GM19467 (cell line): ENCODE measurements around the gene ICOSLG.
"Not testable (repeated sequence)": the region's sequence is repeated elsewhere in the genome, so short reads cannot be mapped to it uniquely, and the experiment has no call there.

ENCODE experiments used
- ATAC-seq: cut with Tn5 transposase; IDR thresholded peaks from one replicate; pipeline ENCODE4 v1.9.1; 2021; ENCODE audit warnings: mild to moderate bottlenecking, moderate library complexity; ENCODE audit not compliant: unreplicated experiment

The ICOSLG gene

DNA sequence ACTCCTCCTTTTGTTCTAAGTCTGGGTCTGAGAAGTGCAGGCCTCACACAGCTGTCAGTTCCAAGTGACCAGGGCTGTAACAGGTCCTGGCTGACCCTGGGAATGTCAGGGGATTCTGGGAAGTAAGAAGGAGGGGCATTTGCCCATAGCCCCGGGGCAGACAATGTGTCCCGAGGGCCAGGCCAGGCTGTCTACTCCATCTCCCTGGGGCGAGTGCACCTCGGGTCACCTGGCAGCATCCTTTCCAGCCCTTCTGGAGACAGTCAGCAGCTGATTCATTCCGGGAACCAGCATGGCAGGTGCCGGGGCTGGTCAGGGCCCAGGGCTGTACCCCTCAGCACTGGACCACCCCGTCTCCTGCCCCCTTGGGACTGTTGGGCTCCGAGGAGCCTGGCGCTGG lies 13.1 kb downstream of the ICOSLG start:
- not testable (repeated sequence) for ATAC-seq

DNA sequence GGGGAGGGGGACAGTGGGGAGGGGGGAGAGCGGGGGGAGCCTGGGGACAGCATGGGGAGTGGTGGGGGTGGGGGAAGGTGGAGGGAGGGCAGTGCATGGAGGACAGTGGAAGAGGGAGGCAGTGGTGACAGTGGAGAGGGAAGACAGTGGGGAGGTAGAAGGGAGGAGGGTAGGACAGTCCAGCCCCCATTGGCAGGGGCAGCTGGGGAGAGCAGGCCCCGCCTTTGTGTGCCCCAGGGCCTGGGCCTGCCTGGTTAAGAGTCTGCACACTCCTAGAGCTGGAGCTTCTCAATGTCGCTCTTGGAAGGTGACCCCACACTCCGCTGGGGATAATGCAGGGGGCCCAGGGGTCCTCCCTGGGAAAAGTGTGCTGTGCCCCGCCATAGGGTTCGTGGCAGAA lies 15.1 kb downstream of the ICOSLG start:
- ATAC-seq: not testable (repeated sequence)

DNA sequence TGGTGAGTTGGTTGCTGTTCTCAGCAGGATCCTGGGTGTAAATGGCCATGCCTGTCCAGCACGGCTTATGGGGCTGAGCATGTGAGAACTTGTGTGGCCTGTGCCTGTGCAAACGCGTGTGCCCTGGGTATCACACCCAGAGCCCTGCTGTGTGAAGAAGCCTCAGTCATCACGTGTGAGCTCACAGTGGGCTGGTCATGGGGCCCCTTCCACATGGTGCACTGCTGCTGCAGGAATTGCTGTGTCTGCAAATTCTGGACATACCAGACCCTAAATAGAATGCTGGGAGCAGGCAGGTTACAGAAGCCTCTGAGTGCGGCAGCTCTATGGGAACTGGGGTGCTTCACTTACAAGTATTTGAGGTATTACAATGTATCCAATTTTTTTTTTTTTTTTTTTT lies 17.4 kb downstream of the ICOSLG start:
- not testable (repeated sequence) for ATAC-seq

DNA sequence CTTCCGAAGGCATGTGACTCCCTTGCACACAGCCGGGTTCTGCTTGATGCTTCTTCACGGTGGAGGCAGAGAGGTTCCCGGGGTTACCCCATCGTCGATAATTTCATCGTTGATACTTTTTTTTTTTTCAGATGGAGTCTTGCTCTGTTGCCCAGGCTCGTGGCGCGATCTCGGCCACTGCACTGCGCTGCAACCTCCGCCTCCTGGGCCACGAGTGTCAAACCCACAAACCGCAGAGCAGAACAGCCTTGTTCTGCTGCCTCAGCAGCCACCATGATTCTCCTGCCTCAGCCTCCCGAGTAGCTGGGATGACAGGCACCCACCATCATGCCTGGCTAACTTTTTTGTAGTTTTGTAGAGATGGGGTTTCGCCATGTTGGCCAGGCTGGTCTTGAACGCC lies 20.1 kb downstream of the ICOSLG start:
- not testable (repeated sequence) for ATAC-seq

DNA sequence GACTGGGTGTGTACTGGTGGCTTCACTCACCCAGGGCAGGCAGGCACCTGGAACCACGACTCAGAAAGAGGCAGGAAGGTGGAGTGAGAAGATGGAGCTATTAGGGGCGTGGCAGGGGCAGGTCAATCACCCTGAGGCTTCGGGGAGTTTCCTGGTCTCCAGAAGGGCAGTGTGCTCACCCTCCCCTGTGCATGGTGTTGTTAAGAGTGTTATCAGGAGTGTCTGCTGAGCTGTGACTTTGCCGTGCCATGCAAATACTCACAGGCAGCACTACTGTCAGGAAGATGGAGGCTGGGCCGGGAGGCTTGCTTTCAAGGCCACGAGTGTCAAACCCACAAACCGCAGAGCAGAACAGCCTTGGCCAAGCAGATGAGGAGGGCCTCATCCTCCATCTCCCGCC lies 22.3 kb downstream of the ICOSLG start:
- ATAC-seq: not testable (repeated sequence)

DNA sequence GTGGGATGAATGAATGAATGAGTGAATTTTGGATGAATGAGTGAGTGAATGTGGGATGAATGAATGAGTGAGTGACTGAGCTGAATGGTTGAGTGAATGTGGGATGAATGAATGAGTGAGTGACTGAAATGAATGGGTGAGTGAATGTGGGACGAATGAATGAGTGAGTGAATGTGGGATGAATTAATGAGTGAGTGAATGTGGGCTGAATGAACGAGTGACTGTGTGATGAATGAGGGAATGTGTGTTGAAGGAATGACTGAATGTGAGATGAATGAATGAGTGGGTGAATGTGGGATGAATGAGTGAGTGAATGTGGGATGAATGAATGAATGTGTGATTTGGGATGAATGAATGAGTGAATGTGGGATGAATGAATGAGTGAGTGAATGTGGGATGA lies 28.8 kb downstream of the ICOSLG start:
- ATAC-seq: not testable (repeated sequence)

DNA sequence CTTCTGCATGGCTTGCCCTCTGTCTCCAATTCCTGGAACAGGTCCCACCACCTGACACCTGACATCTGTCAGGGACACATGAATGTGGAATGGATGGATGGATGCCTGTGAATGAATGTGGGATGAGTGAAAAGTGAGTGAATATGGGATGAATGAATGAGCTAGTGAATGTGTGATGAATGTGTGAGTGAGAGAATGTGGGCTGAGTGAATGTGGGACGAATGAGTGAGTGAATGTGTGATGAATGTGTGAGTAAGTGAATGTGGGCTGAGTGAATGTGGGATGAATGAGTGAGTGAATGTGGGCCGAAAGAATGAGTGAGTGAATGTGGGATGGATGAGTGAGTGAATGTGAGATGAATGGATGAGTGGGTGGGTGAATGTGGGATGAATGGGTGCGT lies 29.2 kb downstream of the ICOSLG start:
- ATAC-seq: not testable (repeated sequence)

DNA sequence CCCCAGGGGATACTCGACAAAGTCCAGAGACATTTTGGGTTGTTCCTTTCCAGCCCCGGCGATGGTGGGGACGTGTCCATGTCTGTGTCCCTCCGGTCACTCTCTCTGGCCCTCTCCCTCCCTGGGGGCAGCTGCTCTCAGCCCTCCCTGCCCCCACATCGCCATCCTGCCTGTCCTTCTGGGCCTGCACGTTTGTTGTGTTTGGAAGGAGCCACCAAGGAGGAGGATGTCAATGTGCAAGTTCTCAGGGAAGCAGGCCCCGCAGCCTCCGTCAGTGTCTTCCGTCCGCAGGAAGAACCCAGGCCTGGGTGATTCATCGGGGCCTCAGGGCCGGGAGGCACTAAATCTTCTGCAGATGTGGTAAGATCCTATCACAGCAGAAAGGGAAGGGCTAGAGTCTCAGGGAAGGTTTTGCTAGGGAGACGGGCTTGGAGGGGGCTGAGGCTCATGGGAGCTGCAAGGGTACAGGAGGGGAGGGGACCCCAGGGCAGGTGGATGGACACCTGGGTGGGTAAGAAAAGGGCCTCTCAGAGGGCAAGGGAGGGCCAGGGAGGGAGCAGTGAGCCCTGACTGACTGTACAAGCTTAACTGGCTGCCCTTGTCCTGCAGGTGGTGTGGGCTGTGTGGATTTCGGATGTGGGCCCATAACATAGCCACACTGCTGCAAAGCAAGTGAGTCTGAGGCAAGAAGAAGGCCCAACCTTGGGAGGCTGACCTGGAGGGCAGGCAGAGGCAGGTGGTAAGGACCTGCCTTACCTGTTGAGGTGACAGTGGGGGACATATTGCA lies 32.7 kb downstream of the ICOSLG start:
- not testable (repeated sequence) for ATAC-seq

DNA sequence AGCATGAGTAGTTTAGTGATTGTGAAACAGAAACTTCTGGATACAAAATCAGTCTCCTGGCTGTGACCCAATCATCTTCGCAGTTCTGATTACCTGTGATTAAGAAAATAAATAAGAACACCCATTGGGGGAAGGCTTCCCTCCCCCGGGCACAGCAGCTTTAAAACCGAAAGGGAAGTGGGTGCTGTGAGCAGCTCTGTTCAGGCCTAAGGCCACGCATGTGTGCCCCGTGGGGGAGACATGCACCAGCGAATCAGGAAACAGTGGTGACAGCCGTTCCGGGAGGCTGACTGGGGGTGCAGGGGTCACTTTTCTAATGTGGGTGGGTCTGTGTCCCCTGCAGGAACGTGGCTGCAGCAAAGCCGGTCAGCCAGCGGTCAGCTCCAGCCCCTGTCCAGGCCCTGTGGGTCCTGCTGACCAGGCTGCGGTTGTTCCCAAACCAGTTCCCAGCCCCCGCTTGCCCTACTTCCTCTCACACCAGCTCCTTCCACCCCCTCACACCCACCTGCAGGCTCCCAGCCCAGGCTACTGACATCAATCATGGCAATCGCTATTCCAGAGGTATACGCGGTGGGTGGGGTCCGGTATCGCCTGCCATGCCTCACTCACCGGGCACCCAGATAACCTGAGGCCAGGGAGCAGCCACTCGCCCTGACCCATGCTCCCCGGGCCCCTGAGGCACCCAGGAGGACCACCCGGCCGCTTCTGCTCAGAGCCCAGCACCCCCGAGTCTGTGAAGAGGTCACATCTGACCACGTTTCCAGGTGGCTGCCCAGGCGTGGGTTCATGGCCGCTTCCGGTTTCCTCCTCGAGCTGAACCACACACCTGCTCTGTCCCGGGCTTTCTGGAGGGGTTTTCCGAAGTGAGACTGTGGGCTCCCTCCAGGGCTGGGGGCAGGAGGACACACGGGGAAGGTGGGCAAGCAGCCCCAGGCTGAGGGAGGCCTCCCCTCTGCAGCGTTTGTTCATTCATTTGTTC lies 33.8 kb downstream of the ICOSLG start:
- ATAC-seq: peak; percentile 57

DNA sequence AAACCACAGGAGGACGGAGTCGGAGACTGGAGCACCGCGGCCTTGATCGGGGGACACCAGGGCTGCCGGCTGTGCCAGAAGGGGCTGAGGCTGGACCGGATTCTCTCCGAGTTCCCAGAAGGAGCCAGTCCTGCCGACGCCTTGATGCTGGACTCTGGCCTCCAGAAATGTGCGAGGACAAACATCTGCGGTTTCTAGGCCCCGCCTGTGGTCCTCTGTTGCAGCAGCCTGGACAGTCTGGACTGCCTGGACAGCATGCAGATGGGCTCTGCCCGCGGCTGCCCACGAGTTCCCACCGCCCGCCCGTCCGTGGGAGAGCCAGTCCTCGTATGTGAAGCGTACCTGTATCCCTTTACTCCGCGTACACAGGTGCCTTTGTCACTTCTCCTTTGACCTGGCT lies 34.6 kb downstream of the ICOSLG start:
- ATAC-seq: not testable (repeated sequence)

DNA sequence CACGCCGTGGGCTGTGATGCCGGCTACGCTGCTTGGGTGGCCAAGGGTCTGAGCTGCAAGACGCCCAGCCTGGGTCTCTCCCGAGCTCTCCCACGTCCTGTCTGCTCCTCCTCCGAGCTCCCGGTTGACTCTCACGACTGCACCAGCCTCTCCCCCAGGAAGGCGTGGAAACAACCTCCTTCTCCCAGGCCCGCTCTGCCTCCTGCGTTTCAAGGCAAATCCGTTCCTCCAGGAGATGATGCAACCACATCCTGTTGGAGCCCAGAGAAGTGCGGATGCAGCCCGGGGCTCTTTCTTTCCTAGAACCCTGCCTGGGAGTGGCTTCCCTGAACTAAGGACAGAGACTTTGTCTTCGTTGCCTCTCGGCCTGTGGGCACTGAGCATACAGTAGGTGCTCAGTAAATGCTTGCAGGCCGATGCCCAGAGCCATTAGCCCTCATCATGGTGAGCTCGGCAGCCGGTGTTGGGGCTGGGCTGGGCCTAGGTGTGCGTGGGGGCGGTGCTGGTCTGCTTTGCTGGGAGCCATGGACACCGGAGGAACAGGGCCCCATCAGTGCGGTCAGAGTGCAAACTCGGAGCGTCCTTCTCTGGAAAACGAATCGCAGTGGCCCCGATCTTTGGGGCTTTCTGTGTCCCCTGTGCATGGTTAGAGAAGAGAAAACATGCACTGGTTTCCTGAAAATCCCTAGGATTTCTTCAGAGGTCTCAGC lies 38.0 kb downstream of the ICOSLG start:
- not testable (repeated sequence) for ATAC-seq

DNA sequence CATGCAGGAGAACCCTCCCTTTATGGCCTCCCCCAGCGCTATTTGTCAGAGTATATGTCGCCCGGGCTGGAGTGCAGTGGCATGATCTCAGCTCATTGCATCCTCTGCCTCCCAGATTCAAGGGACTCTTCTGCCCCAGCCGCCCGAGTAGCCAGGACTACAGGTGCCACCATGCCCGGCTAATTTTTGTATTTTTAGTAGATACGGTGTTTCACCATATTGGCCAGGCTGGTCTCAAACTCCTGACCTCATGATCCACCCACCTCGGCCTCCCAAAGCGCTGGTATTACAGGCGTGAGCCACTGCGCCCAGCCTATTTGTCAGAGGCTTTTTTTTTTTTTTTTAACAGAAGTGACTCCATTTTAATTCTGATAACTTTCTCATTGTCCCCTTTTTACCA lies 40.7 kb downstream of the ICOSLG start:
- not testable (repeated sequence) for ATAC-seq

DNA sequence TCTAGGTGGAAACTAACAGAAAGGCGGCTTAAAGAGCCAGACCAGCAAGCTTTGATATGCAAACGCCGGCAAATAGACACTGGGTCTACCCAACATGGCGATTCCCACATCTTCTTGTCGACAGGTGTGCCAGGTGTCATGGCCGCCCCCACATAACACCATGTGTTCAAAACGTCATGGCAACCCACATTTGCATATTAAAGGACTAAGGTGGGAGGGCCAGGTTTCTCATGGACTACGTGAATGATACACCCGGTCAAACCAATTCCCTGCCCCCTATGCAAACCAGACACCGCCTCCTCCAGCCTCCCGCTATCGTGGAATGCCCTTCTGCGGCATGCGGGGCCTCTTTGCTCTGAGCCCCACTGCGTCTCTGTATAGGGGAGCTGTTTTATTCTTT lies 41.3 kb downstream of the ICOSLG start:
- ATAC-seq: no peak

DNA sequence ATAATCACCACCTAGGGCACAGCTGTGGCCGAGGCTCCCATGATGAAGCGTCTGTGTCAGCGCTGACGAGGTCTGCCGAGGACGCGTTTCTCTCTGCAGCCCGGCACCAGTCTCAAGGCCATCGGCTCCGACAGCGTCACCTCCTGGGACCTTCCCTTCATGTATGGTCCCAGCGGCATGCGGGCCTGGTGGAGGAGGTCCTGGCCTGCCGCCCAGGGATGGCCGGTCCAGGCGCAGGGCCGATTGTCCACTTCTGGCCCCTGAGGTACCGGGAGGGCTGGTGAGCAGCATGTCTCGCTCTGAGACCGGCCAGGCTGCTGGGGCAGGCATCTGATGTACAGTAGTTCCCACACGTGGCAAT lies 43.6 kb downstream of the ICOSLG start:
- ATAC-seq: not testable (repeated sequence)

DNA sequence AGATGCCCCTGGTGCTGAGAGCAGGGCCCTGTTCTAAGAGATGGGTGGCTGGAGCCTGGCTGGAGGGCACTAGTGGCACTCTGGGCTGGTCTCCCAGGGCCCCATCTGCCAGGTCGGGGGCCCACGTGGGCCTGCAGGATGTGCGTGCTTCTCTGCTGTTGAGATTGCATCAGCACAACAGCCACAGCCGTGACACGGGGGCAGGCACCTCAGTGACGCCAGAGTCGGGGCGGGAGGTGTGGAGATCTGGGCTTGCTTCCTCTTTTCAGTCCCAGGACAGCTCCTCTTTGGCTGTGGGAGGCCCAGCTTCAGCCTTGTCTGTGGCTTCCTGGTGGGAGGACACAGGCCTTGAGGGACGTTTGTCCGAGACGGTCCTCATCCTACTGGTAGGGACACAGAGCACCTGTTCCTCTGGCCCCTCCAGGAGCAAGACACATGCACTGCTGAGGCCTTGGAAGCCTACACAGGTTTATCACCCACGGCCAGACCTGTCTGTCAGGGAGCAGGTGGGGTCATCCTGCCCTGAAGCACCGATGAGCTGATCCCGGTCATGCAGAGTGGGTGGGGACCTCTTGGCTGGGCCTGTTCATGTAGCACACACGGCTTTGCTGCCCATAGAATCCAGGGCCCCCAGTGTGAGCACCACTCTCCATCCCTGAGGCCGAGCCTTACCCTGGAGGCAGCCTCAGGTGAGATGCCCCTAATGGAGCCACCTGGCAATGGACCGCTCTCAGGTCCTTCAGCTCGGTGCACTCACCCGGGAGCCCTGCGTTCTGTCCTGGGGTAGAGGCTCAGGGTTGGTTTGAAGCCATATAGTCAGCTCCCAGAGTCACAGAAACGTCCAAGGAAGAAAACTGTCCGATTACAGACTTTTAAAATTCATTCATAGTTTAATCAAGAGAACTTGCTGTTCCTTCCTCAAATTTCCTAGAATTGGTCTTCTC lies 44.3 kb downstream of the ICOSLG start:
- not testable (repeated sequence) for ATAC-seq

DNA sequence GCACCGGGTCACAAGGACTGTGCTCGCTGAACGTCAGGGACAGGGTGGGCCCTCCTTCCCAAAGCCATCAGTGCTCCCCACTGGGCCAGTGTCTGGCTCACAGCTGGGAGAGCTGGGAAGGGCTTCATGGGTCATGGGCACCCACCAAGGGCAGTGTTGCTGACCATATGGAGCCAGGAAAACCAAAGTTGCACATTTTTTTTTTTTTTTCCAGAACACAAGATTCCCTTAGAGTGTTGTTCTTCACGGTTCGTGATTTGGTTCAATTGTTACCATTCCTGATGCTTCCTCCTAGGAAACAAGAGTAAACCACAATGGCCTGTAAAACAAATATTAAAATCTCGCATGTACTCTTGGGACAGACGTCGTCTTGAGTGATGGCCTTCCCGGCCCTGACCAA lies 45.9 kb downstream of the ICOSLG start:
- not testable (repeated sequence) for ATAC-seq

DNA sequence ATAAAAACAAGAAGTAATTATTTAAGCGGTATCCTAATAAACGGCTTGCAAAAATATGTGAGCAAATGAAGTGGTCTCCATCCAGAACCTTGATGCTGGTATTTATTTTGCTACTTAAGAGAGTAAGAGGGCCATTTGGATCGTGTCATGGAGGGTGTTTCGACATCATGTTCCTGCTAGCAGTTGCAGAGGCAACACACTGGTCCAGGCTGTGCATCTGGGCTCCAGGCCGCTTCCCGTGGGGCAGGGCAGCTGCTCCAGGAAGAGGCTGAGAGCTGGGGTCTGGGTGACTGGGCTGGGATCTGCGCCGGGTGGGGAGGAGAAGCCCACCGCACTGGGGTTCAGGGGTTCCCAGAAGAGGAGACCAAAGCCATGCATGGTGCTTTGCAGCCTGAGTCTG lies 46.3 kb downstream of the ICOSLG start:
- ATAC-seq: not testable (repeated sequence)

DNA sequence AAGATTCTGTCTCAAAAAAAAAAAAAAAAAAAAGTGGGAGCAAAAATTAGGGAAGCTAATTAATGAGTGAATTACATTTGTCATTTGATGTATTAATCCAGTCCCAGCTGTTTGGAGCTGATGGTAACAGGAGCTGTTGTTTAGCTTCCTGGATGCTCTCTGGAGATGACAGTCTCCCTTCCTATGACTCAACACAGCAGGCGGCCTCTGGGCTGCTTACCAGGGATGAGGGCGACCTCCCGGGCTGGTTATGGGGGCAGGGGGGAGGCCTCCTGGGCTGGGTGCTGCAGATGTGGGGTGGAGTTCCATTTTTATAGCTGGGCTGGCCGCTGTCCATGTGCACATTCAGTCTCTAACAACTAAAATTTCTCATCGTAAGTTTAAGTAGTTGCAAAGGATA lies 47.6 kb downstream of the ICOSLG start:
- not testable (repeated sequence) for ATAC-seq

DNA sequence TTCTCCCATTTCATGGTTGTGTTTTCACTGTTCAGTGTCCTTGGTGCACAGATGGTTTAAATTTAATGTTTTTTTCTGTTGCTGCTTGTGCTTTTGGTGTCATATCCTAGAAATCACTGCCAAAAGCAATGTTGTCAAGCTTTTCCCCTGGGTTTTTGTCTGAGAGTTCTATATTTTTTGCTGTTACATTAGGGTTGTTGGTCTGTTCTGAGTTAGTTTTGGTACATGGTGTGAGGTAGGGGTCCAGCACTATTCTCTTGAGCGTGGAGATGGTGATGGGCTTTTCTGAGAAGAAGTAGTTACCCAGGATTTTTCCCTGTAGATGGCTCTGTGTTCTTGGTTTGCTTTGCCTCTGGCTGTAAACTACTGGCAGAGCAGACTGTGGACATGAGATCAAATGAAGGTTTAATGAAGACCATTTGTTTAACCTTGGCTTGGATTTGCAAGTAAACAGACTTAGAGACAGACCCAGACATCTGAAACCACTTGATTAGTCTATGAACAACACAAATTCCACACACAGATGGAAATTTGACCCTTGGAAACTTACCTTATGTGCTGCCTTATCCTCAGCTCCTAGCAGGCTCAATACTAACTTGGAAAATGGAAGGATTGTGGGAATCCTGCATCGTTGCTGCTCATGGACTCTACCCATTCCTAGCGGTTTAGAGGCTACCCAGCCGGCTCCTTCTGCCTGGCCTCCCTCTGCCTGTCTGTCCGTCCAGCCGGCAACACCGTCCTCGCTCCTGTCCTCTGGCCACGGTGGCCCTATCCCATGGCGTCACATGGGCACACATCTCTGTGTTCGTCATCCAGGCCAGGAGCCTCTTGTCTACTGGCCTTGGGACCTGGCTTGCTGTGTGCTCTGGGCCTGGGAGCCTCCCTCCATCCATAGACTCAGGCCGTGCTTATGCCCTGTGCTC lies 50.1 kb downstream of the ICOSLG start:
- not testable (repeated sequence) for ATAC-seq
